ENCODE results near the gene ZDHHC14.

Gene ZDHHC14

GRCh38 chr6:157613011-157613522 is 232.1 kb downstream of the ZDHHC14 start:
- no peak for TF ChIP-seq CTCF (IDR thresholded peaks at IDR 0.05; ENCODE audit: insufficient read depth, low read length, missing control alignments)
- peak; percentile 65 for DNase-seq (ENCODE audit: low read depth, low spot score)
- H3K4me3 ChIP-seq (ENCODE audit: low read depth, low read length): peak overlapping the region; percentile 13; the same call in 1 of the 2 replicates
- POLR2A ChIA-PET: interaction anchor here (1.4 kb wide), 1 partner anchor 290 kb away, joined by 3 read pairs; the partner anchor contains the start of gene TMEM242
- CTCF ChIA-PET: interaction anchor here (0.6 to 4.0 kb wide), 12 partner anchors 9 to 459 kb away, joined by 3 to 39 read pairs (median 4); partner anchors contain the start of gene TMEM242

GRCh38 chr6:157614026-157614568 is 233.1 kb downstream of the ZDHHC14 start:
- no peak for TF ChIP-seq CTCF (IDR thresholded peaks at IDR 0.05; ENCODE audit: insufficient read depth, low read length, missing control alignments)
- DNase-seq (ENCODE audit: low read depth, low spot score): no peak
- ChIA-PET CTCF (interaction anchor here (1.0 to 4.0 kb wide), 9 partner anchors 9 to 458 kb away, joined by 3 to 39 read pairs (median 6); partner anchors contain the start of gene TMEM242), POLR2A (interaction anchor here (0.6 to 0.7 kb wide), 2 partner anchors 18 to 1018 kb away, joined by 3 to 4 read pairs; no protein-coding TSS in a partner anchor)
- H3K4me3 ChIP-seq (ENCODE audit: low read depth, low read length): no peak overlapping the region

- CTCF ChIA-PET: interaction anchor here (0.6 to 4.0 kb wide), 10 partner anchors 9 to 299 kb away, joined by 3 to 39 read pairs (median 3); no protein-coding TSS in a partner anchor
Measured at GRCh38 chr6:157615420-157615769, 234.4 kb downstream of the ZDHHC14 start.

GRCh38 chr6:157615951-157616350 is 235.0 kb downstream of the ZDHHC14 start:
- TF ChIP-seq CTCF (IDR thresholded peaks at IDR 0.05; ENCODE audit: insufficient read depth, low read length, missing control alignments): no peak
- ChIA-PET POLR2A (no interaction called here), CTCF (interaction anchor here (0.6 to 4.0 kb wide), 7 partner anchors 8 to 300 kb away, joined by 3 to 39 read pairs (median 3); no protein-coding TSS in a partner anchor)
- H3K4me3 ChIP-seq (ENCODE audit: low read depth, low read length): no peak overlapping the region
- no peak for DNase-seq (ENCODE audit: low read depth, low spot score)

More at GRCh38 chr6:157615420-157615769, 234.4 kb downstream of the ZDHHC14 start:
- peak; percentile 15 for TF ChIP-seq CTCF (IDR thresholded peaks at IDR 0.05; ENCODE audit: insufficient read depth, low read length, missing control alignments)
- POLR2A ChIA-PET: no interaction called here
- no peak for DNase-seq (ENCODE audit: low read depth, low spot score)
- H3K4me3 ChIP-seq (ENCODE audit: low read depth, low read length): no peak overlapping the region

- CTCF ChIA-PET: interaction anchor here (1.0 to 1.5 kb wide), 2 partner anchors 13 to 46 kb away, joined by 3 read pairs; no protein-coding TSS in a partner anchor
- no peak overlapping the region for H3K4me3 ChIP-seq (ENCODE audit: low read depth, low read length)
- POLR2A ChIA-PET: no interaction called here
- TF ChIP-seq CTCF (IDR thresholded peaks at IDR 0.05; ENCODE audit: insufficient read depth, low read length, missing control alignments): no peak
- DNase-seq (ENCODE audit: low read depth, low spot score): no peak
Measured at GRCh38 chr6:157620944-157621343, 240.0 kb downstream of the ZDHHC14 start.

- no peak for DNase-seq (ENCODE audit: low read depth, low spot score)
- TF ChIP-seq CTCF (IDR thresholded peaks at IDR 0.05; ENCODE audit: insufficient read depth, low read length, missing control alignments): no peak
- no peak overlapping the region for H3K4me3 ChIP-seq (ENCODE audit: low read depth, low read length)
- POLR2A ChIA-PET: no interaction called here
- CTCF ChIA-PET: interaction anchor here (1.5 kb wide), 1 partner anchor 13 kb away, joined by 3 read pairs; no protein-coding TSS in a partner anchor
Measured at GRCh38 chr6:157621406-157621805, 240.4 kb downstream of the ZDHHC14 start.

Data from AG04449 (cell line).